GM04504 (cell line): Measurements from ENCODE around the gene HOPX.
"Not testable (repeated sequence)": the region's sequence is repeated elsewhere in the genome, so short reads cannot be mapped to it uniquely, and the experiment has no call there.

Source experiments
- DNase-seq: peaks from one replicate; pipeline ENCODE4 v3.0.0-alpha.2; 2012; ENCODE audit warnings: low read depth

The HOPX gene

DNA sequence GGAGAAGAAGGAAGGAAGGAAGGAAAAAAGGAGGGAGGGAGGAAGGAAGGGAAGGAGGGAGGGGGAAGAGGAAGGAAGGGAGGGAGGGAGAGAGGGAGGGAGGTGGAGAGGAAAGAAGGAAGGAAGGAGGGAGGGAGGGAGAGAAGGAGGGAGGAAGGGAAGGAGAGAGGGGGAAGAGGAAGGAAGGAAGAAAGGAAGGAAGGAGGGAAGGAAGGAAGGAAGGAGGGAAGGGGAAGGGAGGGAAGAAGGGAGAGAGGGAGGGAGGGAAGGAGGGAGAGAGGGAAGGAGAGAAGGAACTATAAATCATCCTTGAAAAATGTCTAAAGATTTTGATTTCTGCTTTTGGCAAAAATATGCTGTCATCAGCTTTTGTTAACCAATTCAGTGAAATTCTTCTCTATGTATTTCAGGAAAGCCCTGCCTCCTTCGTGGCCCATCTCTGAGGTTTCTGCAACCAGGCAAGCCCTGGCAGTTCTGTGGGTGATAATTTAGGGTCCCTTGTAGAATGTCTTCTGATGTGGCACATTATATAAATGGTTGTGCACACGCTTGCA, 7.1 kb upstream of the HOPX start:
- no peak for DNase-seq

DNA sequence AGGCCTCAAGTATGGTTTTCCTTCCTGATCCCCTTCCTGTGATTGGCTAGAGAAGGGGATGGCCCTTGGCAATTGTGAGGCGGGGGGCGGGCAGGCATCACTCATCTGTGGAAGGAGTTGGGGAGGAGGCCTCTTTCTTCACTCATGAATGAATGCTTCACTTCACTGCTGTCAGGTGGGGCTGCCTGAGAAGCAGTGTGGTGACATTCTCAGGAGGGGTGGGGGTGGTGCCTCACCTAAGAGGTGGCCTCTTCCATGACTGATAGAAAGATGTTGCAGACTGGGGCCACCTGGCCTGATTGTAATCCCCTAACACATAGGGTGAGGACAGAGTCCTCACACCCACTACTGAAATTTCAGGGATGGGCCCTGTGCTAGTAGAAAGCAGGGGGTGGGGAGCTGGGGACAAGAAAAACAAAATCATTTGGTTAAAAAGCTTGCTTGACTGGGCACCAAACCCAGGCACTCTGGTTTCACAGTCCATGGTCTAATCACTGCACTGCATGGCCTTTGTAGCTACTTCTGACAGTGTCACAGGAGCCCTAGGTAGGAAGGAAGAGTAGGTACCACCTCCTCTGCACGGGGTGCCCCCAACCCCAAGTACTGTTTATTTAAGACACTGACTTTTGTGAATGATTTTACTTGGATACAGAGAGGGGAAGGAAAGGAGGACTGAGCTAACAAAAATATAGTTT, 5.6 kb upstream of the HOPX start:
- DNase-seq: no peak

DNA sequence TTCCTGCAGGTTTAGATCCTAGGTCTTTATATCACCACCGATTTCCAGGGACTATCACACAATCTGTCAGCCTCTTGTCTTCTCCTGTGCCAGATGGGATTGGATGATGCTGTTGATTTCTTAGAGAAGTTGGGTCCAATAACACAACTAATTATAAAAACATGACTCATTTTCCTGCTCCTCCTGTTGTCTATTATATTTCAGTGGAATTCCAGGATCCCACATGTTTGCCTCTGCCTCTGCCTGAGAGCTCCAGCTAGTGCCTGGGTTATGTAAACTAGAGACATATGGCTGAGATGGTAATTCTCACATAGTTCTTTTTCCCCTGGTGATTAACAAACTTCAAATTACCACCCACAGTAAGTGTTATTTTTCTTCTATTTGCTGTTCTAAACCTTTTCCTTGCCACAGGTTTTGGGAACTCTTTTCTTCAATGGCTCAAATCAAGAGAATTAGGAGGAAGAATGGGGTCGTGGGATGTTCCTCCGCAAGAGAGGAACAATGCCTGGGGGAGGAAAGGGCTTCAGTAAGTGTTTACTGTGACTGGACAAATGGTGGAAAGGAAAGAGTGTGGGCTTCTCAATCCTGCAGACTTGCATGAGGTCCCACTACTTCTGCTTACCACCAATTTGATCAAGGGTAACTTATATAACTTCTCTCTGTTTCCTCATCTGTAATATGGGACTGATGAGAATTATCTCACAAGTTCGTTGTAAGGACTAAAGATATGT, 3.4 kb upstream of the HOPX start:
- DNase-seq: no peak

DNA sequence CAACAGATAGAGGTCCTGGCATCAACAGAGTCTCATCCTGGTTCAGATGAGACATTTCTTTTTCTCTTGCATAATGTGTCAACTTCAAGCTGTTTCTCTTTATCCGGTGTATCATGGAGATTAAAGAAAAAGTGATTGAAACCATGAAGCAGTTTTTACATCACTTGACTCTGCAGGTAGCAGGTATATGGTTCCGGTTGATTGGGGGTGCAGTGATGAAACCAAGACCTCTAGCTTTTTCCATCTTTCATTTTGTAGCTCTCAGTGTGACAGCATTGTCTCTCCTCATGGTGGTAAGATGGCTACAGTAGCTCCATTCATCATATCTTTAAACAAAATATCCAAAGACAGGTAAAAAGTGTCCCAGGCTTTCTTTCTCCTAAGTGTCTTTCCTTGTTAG, 2.4 kb upstream of the HOPX start:
- no peak for DNase-seq

DNA sequence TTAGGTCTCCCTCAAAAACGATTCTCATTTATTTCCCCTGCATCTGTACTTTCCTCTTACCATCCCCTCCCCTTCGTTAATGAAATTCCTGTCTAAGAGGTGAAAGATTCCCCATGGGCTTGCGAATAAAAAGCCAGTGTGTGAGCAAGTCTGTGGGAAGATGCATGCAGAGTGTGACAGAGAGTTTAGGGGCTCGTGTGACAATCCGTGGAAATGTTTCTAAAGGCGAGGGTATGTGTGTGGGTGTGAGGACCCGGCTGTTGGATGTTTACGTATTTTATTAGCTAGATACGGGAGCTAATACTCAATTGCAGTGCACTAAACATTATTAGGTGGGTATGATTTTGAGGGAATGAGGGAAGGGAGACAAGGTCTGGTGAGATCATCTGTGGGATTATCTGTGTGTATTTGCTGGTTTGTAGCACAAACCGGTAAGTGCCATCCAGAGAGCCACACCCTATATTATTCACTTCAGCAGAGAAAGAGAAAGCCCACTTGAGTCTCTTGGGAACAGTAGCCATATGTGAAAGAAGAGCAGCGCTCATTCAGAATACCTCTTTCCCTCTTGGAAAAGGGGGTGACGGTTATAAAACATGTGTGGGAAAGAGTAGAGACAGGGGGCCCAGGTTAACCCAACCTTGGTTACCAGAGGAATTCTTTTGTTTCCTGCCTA, 893 bp upstream of the HOPX start:
- DNase-seq: no peak

DNA sequence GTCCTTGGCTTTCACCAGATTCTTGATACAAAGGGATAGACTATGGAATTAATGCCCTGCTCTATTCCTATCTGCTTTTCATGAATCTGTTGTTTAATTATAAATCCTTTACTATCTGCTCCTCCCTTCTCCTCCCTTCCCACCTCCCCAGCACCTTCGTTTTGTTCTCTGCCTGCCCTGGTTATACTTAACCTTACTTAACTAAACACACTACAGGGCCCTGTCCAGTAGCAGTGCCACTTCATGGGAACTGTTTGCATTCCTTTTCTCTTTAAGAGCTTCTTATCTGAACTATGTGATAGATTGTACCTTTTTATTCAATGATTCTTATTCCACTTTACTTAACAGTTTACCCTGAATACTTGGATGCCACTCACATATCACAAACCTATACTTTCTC, 830 bp downstream of the HOPX start:
- no peak for DNase-seq

DNA sequence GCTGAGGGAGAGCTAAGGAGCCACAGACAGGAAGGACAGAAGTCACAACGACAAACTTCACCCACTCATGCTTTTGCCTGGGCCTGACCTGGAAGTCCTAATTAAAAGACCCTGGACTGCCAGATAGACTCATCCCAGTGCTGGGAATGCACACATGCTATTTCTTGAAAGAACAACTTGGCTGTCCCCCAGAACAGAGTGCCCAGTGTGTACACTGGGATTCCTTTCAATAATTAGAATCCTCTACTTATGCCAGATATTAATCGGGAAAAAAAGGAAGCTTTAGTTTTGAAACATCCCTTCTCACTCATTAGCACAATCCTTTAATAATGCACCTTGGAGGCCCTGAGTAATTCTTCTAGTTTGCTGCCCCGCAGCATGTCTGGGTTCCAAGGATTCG, 3.4 kb downstream of the HOPX start:
- no peak for DNase-seq

DNA sequence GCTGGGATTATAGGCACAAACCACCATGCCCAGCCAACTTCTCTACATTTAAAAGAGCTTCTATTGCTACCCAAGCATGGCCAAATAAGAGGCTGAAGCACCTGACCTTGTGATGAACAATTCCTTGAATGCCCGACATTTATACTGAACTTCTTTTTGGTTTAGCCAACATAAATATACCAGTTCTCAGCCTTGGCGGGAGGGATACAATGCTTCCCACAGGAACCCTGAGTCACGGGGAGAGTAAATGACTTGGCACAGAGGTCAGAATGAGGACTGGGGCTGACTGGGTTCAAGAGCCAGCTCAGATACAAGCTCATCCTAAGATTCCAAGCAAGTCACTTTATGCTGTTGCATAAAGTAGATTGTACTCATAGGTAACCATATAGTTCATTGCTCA, 6.1 kb downstream of the HOPX start:
- DNase-seq: no peak

DNA sequence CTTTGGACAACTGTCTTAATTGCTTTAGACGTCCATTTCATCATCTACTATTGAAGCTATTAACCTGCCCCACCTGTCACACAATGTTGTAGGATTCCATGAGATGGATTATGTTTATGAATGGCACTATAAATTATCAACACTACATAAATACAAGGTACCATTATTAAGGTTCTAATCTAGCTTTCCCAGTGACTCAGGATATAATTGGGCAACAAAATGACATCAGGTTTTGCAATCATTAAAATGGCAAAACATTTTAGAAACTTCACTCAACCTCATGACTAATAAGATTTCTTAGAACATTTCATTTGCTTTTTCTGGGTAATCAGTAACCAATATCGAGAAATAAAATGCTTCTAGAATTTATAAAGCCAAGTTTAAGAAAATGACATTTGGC, 9.2 kb downstream of the HOPX start:
- no peak for DNase-seq

DNA sequence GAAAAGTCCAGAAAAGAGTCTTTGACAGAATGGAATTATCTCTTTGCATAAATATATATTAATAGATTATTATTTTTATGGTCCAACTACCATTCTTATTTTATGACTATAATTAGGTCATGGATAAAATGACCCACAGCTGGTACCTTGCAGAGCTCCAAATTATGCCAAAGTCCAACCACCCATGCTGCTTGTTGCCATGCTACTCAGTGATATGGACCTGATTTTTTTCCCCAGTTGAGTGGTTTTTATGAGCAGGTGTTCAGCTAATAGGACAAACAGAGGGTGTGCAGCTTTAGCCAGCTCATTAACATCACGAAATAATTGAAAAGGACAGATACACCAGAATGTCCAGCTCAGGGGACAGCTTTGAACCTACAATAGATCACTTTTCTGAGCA, 9.7 kb downstream of the HOPX start:
- no peak for DNase-seq

DNA sequence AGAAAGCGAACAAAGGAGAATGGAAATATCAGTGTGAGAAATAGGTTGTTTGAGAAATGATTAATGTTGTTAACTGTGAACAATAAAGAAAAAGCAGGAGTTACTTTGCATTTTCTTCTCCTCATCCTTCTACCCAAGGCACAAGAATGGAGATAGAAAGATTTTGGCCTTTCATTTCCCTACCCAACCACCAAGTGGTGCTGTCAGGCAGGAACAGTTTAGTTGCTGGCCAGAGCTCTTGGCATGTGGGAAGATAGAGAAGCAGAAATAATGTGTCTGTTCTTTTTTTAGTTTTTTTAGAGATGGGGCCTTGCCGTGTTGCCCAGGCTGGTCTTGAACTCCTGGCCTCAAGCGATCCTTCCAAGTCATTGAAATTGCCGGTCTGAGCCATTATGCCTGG, 12.8 kb downstream of the HOPX start:
- DNase-seq: no peak

DNA sequence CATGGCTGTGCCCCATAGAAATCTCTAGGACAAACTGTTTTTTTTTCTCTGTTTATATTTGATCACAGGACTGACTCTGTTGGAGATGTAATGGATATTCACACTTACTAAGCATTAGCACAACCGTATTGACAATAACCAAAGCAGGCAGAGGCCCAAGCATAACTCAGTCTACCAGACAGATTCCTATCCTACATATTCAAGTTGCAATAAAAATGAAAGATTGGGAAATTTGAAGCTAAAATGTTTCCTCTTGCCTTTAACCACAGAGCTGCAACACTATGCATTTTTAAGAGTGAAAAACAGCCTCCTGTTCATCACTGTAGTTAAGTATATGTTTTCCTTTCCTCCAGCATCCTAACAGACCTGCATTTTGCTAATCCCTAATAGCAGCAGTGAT, 13.7 kb downstream of the HOPX start:
- not testable (repeated sequence) for DNase-seq

DNA sequence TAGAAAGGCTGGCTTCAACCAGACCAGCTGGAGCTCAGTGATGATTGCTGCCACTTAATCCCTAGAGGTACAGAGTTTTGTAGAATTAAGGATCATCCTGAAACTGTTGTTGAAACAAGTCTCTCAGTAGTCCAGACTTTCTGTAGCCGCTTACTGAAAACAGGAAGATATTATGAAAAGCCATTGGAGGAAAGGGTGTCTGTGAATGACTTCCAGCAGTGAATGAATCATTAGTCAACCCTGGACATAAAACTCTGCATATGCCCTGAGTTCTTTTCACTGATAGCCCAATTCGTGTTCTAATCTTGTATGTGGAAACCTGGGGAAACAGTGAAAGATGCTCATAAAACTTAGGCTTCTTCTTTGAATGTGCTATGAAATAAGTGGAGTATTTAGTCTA, 14.8 kb downstream of the HOPX start:
- no peak for DNase-seq

DNA sequence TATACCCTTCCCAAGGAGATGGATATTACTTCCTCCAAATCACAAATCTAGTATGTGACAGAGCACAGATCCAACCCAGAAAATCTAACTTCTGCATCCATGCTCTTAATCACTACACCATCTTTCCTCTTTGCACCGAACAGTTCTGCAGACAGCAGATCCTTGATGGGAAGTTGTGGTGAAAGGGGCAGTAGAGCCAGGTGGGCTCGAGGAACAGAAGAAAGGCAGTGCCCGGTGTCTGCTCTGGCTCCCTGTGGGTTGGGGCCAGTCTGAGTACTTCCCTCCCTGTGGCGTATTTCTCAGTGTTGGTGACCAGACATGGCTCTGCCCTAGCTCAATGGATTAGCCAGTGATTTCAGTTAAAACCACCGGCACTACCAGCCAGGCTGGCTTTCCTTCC, 15.3 kb downstream of the HOPX start:
- DNase-seq: no peak

DNA sequence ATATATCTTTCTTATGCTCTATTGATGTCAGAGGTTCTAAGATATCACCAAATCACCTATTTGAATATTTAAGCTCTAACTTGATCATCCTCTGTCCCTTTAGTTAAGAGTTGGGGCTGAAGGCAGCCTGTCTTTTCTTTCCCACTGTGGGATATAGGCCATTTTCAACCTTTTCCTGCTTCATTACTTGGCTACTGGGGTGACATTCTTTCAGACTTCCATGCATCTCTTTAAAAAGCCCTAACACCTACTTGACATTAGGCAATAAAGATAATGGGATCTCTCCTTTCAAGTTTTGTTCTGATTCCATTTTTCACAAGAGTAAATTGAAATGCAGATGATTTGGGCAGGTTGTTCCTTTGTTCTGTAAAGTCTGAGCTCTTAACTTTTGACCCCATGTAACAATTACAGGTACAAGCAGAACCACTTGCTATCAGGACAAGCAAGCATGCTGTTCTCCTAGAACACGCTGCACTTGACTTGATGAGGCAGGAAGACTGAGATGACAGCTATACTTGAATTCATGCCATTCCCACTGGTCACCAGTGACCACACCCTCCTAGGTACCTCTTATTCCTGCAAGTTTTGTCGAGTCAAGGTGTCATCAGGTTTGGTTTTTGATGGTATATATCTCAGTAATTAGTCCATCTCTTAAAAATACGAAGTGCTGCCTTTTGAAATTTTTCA, 18.2 kb downstream of the HOPX start:
- DNase-seq: no peak

DNA sequence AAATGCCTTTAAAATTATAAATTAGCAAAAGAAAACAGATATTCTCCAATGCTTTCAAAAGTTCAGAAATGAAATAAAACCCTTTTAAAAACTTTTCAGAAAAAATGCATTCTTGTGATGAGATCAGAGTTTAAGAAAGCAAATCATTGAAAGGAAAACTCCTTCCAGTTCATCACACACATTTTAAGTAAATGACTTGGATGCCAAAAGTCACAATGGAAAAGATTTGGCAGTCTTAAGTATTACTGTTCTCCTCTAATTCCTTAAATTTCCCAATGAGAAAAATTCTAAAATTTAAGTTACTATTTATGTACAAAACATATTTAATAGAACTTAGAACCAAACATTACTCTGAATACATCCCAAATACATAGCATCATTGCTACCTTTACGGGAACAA, 21.1 kb downstream of the HOPX start:
- DNase-seq: no peak

DNA sequence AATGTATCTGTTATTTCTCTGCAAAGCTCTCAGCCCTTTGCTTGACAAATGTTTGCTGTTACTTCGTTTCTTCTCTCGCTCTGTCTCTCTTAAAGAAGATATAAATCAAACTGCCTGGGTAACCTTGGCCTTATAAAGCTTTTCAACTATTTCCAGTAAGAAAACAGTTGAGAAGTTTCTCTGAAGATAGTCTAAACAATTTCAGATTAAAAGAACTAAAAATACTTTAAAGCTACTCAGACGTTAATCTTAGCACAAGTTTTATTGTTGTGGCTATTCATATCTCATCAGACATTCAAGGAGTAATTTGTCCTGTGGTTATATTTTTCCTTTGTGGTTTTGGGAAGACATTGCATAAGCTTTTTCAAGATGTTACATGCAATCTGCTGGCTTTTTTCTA, 22.6 kb downstream of the HOPX start:
- DNase-seq: no peak

DNA sequence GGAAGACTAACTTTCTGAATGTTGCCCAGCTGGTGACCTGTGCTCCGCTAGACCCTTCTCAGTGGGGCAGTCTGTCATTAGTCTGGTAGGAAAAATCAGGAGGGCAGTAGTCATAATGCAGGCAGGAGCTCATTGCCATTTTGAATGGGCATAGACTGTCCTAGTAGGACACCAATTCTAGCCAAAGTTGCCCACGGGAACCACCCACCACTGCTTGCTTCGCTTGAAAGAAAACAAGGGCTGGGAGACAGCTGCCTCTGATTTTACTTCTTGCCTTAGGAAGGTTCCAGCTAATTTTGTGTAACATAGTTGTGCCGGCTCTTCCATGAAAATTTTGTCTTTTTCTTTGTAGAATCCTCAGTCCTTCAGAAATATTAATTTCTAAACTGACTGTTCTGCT, 23.3 kb downstream of the HOPX start:
- DNase-seq: no peak

DNA sequence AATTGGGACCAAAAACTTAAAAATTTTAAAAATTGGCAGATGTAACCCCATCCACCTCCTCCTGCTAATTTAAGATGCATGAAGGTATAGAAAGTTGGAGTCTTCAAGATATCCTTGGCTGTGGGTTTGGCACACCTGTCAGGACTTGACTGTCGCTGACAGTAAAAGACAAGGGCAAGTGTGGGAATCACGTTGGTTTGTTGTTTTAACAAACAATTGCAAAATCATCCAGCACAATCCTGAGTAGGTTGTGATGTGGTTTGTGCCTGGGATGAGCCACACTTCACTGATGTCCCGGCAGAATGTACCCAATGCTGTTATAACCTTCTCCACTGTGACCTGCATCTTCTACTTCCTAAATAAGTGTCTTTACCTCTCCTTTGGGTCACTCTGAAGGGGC, 24.0 kb downstream of the HOPX start:
- DNase-seq: no peak

DNA sequence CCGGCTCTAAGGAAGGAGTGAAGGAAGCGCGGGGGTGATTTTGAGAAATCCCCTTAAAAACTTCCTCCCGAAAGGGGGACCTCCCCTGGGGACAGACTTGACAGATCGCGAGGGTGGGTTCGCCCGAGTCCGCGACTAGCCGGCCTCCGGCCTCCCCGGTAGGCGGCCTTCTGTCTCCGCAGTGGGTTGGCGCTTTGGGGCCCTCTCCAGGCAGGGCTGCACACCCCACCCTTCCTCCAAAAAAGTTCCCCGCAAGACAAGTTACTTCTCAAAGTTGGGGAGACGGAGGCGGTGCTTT, 24.8 kb downstream of the HOPX start:
- DNase-seq: no peak

DNA sequence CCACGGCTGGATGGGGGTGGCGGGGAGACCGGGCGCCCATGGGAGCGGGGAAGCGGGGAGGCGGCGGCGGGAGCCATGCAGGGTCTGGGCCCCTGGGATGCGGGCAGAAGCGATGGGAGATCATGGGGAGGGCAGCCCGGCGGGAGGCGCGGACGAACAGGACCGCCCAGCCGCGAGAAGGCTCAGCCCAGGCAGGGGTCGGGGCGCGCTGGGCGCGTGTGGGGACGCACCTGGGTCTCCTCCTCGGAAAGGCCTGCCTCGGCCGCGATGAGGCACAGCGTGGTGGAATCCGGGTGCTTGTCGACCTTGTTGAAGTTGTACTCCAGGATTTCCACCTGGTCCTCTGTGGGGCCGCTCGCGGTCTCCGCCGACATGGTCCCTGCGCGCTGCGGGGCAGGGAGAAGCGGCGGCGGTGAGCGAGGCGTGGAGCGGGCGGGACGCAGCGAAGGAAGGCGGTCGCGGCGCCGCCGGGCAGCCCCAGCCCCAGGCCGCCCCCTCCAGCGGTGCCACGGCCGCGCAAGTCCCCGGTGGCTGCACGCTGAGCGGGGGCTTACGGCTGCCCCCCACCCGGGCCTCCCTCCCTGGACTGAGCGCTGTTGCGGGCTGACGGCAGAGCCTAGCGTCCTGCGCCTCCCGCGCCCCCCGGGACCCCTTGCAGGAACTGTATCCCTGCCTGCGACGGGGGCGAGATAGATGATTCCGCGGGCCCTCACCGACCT, 25.3 kb downstream of the HOPX start:
- DNase-seq: no peak

DNA sequence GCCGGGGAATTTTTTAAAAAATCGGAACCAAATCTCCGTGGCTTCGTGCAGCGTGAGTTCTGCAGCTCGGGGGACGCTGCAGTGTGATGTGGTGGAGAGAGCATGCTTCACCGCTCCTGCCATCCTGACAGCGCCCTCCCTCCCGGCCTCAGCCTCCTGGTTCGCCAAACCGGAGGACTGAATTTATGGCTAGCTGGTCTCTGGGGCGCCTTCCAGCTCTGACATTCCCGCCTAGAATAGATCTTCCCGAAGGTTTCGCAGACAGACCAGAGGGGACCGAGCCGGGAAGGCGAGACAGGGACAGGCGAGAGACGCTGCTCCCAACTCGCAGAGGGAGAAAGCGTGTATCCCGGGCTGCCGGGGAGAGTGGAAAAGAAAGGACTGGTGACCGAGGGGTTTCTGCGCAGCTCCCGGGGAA, 25.9 kb downstream of the HOPX start:
- no peak for DNase-seq
